ENCODE data around the gene YY1.
"Not testable (repeated sequence)": the region's sequence is repeated elsewhere in the genome, so short reads cannot be mapped to it uniquely, and the experiment has no call there.

The YY1 gene

DNA sequence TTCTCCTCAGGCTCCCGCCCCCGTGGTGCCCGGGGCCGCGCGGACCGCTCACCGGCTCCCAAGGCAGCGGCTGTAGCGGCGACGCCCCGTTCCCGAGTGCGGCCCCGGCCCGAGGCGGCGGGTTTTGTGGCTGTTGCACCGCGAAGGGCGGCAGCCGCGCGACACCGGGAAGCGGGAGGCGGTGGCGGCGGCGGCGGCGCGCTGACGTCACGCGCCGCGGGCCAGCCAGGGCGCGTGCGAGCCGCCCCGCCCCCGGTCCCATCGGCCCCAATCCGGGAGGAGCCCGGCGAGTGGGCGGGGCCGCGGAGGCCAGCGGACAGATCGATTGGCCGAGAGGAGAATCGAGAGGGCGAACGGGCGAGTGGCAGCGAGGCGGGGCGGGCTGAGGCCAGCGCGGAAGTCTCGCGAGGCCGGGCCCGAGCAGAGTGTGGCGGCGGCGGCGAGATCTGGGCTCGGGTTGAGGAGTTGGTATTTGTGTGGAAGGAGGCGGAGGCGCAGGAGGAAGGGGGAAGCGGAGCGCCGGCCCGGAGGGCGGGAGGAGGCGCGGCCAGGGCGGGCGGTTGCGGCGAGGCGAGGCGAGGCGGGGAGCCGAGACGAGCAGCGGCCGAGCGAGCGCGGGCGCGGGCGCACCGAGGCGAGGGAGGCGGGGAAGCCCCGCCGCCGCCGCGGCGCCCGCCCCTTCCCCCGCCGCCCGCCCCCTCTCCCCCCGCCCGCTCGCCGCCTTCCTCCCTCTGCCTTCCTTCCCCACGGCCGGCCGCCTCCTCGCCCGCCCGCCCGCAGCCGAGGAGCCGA lies at the start of gene YY1:
YY1 (plus strand) TSS at position 726 of the 792 bp plus-strand sequence. CDS start 101 bp downstream, outside the sequence.
- peak; percentile 99 for DNase-seq (ENCODE audit: low spot score)

DNA sequence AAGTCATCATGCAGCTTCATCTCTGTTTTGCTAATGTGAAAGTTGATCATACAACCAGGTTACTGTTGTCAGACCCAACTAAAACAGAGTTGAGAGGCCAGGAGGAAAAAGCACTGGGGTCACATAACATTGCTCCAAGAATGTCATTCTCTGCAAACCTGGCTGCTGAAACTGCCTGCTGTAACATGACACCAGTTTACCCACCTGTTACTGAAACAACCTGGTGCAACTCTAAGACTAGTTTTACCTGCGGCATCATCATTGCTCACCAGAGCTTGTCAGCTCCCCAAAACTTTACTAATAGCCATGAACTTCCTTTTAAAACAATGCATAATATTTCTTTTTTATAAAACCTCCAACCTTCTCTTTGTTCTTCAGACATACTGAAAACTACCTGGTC lies 48.8 kb upstream of the YY1 start:
- DNase-seq (ENCODE audit: low spot score), result peak; percentile 26

DNA sequence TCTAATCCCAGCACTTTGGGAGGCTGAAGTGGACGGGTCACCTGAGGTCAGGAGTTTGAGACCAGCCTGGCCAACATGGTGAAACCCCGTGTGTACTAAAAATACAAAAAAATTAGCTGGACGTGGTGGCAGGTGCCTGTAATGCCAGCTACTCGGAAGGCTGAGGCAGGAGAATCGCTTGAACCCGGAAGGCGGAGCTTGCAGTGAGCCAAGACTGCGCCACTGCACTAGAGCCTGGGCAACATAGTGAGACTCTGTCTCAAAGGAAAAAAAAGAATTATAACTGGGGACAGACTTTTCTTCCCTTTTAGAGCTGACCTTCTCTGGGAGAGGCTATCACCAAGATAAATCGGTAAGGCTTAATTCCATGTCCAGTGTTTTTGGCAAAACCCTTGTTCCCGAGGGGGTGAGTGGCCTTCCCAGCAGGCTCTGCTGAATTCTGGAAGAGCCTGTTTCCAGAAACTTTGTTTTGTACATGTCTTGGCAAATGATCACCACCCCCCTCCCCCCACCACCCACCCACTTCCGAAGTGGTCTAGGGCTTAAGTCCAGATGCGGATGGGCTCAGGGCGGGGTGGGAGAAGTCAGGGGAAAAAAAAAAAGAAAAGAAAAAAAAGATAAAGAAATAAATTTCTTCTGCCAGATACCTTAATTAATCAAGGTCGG lies 47.2 kb upstream of the YY1 start:
- no peak for DNase-seq (ENCODE audit: low spot score)

DNA sequence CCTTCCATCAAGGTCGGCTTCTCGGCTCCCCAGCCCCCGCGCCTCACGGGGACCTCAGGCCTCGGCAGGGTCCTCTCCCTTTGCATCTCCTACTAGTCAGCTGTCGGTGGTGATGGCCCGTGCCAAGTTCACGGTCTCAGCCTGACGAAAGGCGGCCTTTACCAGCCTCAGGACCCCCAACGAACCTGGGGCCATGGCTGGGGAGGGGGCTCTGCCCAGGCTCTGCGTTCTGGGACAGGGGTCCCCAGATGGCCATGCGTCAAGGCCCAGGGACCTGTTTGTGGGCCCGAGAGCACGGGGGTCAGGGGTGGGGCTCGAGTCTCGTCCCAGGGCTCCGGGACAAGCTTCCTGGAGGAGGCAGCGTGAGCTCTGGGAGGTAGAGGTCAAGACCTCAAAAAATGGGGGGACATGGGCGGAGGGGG lies 46.7 kb upstream of the YY1 start:
- DNase-seq (ENCODE audit: low spot score), result no peak

DNA sequence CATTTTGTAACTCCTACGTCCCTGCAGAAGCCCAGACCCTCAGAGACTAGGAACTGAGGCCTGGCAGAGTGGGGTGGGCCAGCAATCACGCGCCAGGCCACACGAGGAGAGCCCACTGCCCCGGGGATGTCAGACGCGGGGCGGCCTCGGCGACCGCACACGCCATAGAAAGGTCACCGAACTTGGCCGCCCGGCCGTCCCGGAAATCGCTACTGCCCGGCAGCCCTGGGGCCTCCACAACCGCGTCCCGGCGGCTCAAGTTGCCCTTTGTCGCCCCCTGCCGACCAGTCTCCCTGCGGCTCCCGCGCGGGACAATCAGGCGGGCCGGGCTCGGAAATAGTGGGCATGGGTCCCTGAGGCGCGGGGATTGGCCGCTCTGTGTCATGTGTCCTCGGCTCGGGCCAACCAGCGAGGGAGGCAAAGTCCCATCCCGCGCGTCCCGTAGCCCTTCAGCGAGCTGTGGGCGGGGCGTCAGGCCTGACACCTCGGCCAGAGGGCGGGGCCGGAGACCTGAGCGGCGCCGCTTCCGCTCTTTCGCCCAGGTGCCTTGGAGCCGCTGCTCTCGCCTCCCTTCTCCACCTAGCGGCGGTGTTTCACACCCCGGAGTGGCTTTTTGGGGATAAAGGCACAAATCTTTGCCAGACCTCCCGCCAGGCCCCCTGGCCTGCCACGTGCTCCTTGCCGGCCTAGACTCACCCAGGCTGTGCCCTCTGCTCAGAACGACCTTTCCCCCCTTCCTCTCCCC lies 46.1 kb upstream of the YY1 start:
- DNase-seq (ENCODE audit: low spot score), result peak; percentile 99

DNA sequence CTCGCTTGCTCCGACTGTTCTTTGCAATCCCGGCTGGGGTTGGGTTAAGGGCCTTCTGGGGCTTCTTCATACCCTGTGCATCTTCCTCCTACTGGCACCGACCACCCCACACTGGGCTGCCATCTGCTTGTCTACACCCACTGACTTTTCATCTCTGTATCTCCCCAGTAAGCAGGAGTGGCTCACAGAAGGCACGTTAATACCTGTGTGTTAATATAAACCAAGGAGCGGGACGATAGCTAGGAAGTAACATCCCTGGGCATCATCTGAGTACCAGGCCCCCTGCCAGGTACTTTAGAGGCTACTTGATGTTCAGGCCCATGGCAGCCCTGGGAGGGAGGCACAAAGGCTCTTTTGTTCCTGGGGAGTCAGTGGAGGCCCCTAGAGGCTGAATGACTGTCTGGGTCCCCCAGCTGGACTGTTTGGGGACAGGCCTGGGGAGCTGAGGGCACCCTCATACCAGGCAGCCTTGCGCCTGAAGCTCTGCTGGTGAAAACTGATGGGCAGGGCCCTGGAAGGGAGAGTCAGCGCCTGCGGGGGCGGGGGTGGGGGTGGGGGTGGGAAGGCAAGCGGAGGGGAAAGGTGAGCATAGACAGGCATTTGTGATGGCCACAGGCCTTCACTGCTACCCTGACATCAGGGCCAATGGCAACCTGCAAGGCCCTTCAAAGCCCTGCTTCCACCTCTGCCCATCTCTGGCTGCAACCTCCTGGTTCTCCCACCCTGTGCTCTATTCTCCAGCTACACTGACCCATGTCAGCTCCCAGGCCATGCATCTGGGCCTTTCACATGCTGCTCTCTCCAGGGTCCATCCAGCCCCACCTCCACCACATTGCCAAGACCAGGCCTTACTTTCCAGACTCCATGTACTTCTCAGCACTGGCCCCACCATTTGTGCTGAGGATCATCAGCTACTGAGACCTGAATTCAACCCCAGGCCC lies 45.3 kb upstream of the YY1 start:
- DNase-seq (ENCODE audit: low spot score), result no peak

DNA sequence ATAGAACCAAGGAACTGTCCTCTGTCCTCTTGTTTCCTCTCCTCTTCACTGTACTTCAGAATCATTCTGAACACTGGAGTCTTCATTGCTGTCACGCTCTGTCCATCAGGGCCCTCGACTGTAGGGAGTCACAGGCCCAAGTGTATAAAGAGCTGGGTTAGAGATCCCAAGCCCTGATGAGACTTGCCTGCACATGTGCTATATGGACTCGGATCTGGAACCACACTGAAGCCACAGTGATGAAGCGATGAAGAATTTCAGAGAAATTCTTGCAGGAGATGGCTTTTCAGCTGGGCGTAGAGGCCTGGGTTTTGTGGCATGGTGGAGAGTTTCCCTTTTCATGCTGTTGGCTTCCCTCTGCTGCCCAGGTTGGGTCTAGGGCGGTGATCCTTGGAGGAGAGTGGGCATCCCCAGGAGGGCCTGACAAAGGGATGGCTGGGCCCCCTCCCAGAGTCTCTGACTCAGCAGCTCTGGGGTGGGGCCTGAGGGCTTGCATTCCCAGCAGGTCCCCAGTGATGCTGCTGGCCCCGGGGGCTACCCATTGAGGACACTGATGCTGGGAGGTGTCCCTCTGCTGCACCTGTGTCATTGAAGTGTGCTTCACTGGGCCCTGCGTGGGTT lies 39.6 kb upstream of the YY1 start:
- DNase-seq (ENCODE audit: low spot score), result no peak

DNA sequence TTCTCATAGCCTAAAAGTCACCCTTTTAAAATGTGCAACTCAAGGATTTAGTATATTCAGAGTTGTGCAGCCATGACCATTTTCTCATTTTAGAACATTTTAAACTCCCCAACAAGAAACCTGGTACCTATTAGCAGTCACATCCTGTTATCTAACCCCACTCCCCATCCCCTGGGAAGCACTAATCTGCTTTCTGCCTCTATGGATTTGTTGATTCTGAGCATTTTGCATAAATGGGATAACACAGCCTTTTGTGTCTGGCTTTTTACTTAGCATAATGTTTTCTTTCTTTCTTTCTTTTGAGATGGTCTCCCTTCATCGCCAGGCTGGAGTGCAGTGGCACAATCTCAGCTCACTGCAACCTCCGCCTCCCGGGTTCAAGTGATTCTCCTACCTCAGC lies 38.6 kb upstream of the YY1 start:
- no peak for DNase-seq (ENCODE audit: low spot score)

DNA sequence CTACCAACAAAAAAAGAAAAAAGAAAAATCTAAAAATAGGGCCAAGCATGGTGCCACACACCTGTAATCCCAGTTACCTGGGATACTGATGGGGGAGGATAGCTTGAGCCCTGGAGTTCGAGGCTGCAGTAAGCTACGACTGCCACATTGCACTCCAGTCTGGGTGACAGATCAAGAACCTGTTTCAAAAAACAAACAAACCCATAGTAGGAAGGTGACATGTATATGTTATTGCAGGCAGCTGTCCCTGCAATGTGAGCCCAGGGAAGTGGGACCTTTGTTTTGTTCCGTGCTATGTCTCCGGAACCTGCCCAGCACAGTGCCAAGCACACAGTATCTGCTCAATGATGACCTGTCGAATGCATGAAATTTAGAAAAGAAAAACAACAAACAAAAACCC lies 37.2 kb upstream of the YY1 start:
- no peak for DNase-seq (ENCODE audit: low spot score)

DNA sequence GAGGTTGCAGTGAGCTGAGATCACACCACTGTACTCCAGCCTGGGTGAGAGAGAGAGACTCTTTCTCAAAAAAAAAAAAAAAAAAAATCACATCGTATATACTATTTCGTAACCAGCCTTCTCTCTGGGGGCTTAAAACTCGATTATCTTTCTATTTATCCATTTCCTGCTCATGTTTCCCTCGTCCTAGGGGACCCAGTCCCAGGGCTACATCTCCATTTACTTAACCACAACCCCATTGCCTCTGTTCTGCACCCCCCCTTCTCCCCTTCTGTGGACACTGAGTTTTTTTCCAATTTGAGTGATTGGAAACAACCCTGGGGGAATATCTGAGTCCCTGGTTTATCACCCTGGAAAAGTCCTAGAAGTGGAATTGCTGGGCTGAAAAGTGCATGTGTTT lies 36.2 kb upstream of the YY1 start:
- no peak for DNase-seq (ENCODE audit: low spot score)

DNA sequence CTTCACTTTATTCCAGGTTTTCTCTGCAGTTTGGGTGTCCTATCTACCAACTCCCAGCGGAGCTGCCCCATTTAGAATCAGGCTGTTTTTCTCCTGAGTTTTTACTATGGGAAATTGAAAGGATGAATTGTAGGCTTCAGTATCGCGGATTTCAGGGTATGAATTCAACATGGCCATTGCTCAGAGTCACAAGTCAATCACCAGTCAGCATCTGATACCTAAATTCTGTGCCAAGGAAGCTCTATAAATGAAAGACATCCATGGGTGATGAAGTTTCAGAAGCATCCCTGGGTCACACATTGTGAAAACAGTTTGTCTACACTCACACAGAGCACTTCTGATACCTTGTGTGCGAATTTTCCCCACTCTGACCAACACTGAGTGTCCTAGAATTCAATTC lies 35.8 kb upstream of the YY1 start:
- DNase-seq (ENCODE audit: low spot score), result no peak

DNA sequence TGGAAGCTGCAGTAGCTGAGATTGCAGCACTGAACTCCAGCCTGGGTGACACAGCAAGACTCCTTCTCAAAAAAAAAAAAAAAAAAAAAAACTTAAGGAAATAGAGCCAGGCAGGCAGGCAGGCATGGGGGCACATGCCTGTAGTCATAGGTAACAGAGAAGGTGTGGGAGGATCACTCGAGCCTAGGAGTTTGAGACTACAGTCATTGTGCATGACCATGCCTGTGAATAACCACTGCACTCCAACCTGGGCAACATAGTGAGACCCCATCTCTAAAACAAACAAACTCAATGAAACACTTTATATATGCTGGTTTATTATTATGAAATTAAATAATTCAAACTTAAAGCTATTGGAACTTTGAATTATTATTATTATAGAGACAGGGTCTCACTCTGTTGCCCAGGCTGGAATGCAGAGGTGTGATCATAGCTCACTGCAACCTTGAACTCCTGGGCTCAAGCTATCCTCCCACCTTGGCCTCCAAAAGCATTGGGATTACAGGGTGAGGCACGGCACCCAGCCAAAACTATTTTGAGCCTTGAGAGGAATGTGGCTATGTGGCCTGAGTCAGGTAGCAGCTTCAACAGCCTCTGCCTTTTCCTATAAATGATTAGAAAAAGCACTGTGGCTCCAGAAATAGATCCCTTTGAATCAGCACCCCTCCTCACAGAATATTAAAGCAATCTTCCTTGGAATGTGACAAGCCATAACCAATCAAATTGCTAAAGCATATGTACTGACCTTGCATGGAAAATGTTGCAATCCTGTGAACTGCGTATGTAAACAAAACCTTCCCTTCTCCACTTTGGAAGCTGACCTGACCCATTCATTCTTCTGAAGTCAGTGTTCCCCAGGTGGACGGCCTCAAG lies 34.7 kb upstream of the YY1 start:
- DNase-seq (ENCODE audit: low spot score), result peak; percentile 71

DNA sequence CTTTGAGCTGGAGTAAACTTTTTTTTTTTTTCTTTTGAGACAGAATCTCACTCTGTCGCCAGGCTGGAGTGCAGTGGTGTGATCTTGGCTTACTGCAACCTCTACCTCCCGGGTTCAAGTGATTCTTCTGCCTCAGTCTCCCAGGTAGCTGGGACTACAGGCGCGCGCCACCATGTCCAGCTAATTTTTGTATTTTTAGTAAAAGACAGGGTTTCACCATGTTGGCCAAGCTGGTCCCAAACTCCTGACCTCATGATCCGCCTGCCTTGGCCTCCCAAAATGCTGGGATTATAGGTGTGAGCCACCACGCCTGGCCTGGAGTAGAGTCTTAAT lies 34.1 kb upstream of the YY1 start:
- not testable (repeated sequence) for DNase-seq (ENCODE audit: low spot score)

DNA sequence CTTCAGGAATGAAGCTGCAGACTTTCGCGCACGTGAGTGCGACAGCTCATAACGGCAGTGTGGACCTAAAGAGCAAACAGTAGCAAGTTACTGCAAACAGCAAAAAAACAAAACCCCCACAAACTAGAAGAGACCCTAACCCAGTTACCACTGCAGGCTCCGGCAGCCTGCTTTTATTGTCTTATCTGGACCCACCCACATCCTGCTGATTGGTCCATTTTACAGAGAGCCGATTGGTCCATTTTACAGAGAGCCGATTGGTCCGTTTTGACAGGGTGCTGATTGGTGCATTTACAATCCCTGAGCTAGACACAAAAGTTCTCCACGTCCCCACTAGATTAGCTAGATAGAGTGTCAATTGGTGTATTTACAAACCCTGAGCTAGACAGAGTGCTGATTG lies 31.4 kb upstream of the YY1 start:
- DNase-seq (ENCODE audit: low spot score), result not testable (repeated sequence)

DNA sequence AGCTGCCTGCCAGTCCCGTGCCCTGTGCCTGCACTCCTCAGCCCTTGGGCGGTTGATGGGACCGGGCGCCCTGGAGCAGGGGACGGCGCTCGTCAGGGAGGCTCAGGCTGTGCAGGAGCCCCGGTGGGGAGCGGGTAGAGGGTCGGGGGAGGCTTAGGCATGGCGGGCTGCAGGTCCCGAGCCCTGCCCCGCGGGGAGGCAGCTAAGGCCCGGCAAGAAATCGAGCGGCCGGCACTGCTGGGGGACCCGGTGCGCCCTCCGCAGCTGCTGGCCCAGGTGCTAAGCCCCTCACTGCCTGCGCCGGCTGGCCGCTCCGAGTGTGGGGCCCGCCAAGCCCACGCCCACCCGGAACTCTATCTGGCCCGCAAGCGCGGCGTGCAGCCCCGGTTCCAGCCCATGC lies 30.8 kb upstream of the YY1 start:
- not testable (repeated sequence) for DNase-seq (ENCODE audit: low spot score)

DNA sequence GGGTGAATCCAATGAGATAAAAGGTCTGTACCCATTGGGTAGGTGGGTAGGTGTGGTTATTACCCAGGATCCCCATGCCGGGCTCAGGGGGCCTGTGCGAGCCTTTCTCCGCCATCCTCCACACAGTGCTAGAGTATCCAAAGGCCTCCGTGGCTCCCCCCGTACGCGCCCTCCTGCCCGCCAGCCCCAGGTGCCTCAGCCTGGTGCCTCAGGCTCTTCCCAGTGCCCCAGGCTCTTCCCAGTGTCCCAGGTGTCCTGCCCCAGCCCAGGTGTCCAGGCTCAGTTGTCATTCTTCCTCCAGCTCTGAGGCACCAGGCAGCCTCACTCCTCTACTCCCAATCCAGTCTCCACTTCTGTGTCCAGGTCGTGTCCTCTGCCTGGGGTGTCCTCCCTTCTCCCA lies 27.6 kb upstream of the YY1 start:
- DNase-seq (ENCODE audit: low spot score), result no peak

DNA sequence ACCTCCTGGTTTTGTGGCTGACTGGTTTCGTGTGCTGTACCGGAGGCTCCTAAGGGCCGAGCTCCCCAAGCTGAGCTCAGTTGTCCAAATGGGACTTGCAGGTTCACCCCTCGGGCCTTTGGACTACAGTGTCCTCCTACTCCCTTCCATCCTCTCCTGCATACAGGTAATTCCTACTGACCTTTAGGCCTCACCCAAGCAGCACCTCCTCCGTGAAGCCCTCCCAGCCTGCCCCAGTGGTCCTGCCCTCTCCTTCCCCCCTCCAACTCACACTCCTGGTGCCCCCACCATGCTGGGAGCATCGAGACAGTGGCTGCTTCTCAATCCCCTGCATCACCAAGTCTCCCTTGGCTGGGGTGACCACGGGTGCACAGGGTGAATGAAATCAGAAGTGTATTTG lies 27.1 kb upstream of the YY1 start:
- no peak for DNase-seq (ENCODE audit: low spot score)

DNA sequence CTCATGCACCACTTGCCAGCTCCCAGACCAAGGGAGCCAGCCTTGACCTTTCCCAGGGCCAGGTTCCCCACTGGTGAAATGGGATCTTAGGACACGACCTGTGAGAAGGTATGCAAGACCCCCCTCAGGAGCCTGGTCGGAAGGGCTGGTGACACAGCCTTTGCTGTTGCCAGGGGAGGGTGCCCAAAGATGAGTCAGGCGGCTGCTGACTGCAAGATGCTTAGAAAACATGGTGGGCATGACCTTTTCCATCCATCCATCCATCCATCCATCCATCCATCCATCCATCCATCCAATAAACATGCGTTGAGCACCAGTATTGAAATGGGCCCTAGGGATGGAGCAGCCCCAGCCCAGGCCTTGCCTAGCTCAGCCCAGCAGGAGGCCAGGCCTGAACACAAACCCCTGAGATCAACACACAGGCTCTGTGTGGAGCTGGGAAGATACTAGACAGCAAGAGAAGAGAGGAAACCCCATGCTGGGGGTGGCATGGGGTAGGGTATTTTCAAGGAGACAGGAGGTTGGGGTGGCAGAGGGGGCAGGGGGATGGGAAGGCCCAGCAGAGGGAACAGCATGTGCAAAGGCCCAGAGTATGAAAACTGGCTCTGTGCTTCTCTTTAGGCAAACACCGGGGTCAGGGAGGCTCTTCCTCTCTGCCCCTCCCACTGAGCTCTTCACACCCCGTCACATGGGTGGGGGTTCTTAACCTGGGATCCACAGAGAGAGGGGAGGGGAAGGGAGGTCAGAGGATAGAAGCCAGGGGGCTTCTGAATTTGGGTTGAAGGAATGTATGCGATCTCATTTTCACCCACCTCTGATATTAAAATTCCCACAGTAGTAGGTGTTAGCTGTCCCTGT lies 26.2 kb upstream of the YY1 start:
- no peak for DNase-seq (ENCODE audit: low spot score)

DNA sequence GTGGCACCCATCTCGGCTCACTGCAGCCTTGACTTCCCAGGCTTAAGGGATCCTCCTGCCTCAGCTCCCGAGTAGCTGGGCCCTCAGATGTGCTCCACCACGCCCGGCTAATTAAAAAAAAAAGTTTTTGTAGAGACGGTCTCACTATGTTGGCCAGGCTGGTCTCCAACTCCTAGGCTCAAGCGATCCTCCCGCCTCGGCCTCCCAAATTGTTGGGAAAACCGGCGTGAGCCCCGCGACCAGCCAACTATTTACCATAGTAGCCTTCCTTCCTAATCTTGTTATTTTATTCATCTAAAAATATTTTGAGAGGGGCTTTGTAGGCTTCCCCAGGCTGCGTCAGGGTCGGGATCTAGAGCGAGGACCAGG lies 25.4 kb upstream of the YY1 start:
- DNase-seq (ENCODE audit: low spot score), result no peak

All from kidney tubule cell (primary cell).